CD4-positive, alpha-beta T cell (primary cell): ENCODE data around the gene PKNOX1. TPM values are rescaled to one million over a fixed set of nuclear protein-coding genes. Genes with fewer than 3 reads are reported as not detected.
"Not testable (repeated sequence)": the region's sequence is repeated elsewhere in the genome, so short reads cannot be mapped to it uniquely, and the experiment has no call there.

Experiments used
- ATAC-seq: fragments of 200-7000 bp; cut with Tn5 transposase; one replicate; pipeline ENCODE4 v1.10.0; 2022; ENCODE audit warnings: mild to moderate bottlenecking; ENCODE audit not compliant: poor library complexity
- CTCF ChIA-PET: fragments of 350-600 bp; sonication (Branson Sonifier 250); formaldehyde crosslinking; loops from one replicate; lab custom pipeline; 2021; ENCODE audit warnings: antibody characterized with exemption, inconsistent platforms; lab: Charles Lee
- POLR2A ChIA-PET: fragments of 350-600 bp; sonication (Branson Sonifier 250); formaldehyde crosslinking; loops from one replicate; lab custom pipeline; 2021; ENCODE audit warnings: antibody characterized with exemption, inconsistent platforms; lab: Charles Lee
- DNase-seq, 14 experiments: peaks; one replicate each; pipeline ENCODE4 v3.0.0-alpha.2; 2013 to 2020; ENCODE audit warnings: mixed read lengths in 2 of 14
- H3K27ac ChIP-seq, 2 donors: one replicate each; pipeline versions ENCODE4 v1.5.1 to v1.7.0; 2013; ENCODE audit warnings: low read length in 2 of 2, low read depth in 1 of 2, mild to moderate bottlenecking in 1 of 2
- H3K27me3 ChIP-seq, 2 experiments: 1 replicate in 1 of 2; 2 replicates in 1 of 2; pipeline versions ENCODE4 v1.6.1 to v1.7.0; 2013; ENCODE audit warnings: low read length in 2 of 2, control low read depth in 1 of 2, mild to moderate bottlenecking in 1 of 2, moderate library complexity in 1 of 2; ENCODE audit not compliant: insufficient read depth in 2 of 2, control insufficient read depth in 1 of 2
- H3K36me3 ChIP-seq: one replicate; pipeline ENCODE4 v1.6.1; 2013; ENCODE audit warnings: low read length, control low read depth; ENCODE audit not compliant: insufficient read depth
- H3K4me1 ChIP-seq: one replicate; pipeline ENCODE4 v1.6.1; 2013; ENCODE audit warnings: low read length, control low read depth; ENCODE audit not compliant: insufficient read depth
- H3K4me3 ChIP-seq: one replicate; pipeline ENCODE4 v1.5.1; 2013; ENCODE audit warnings: mild to moderate bottlenecking, low read length, moderate library complexity
- H3K9me3 ChIP-seq, 2 experiments: 1 replicate in 1 of 2; 2 replicates in 1 of 2; pipeline versions ENCODE4 v1.6.1 to v1.7.0; 2013; ENCODE audit warnings: low read length in 2 of 2, mild to moderate bottlenecking in 2 of 2, control low read depth in 1 of 2, moderate library complexity in 1 of 2; ENCODE audit not compliant: control insufficient read depth in 1 of 2, insufficient read depth in 1 of 2
- H3K27ac Mint-ChIP-seq: one replicate; pipeline ENCODE4 v1.8.0; 2020; ENCODE audit warnings: mixed read lengths
- H3K27me3 Mint-ChIP-seq: one replicate; pipeline ENCODE4 v1.8.0; 2021; ENCODE audit warnings: mixed read lengths
- H3K36me3 Mint-ChIP-seq: one replicate; pipeline ENCODE4 v1.8.0; 2021; ENCODE audit warnings: low read depth, mixed read lengths
- H3K4me1 Mint-ChIP-seq: one replicate; pipeline ENCODE4 v1.8.0; 2021; ENCODE audit warnings: low read depth, mixed read lengths
- H3K4me3 Mint-ChIP-seq: one replicate; pipeline ENCODE4 v1.8.0; 2020; ENCODE audit warnings: mild to moderate bottlenecking, mixed read lengths
- H3K9me3 Mint-ChIP-seq: one replicate; pipeline ENCODE4 v1.8.0; 2020; ENCODE audit warnings: mixed read lengths
- CTCF ChIP-seq: fragments of 200-600 bp; IDR thresholded peaks from one replicate; pipeline ENCODE4 v1.8.0; 2022; ENCODE audit warnings: antibody characterized with exemption, mild to moderate bottlenecking
- intact Hi-C, 2 experiments: fragments of 100-400 bp; cut with DNase I in 1 of 2; cut with micrococcal nuclease in 1 of 2; formaldehyde crosslinking; loops; one replicate each; pipeline versions ENCODE4 v1.15.1 to v1.9.0; 2023 to 2025; cut with DNase I, micrococcal nuclease
- polyA plus RNA-seq, 2 donors: library from polyadenylated mRNA; unstranded; fragments of 120-200 nt; gene quantifications; one replicate each; pipeline ENCODE4 v1.2.1, GENCODE V29; 2013
- total RNA-seq, 174 experiments: library from RNA in 2 of 174; stranded (reverse) in 2 of 174; gene quantifications; one replicate each; pipeline ENCODE4 v1.2.3 and lab custom pipeline; 2021 to 2026

Gene PKNOX1
- total RNA-seq (10 to 100 TPM; 10.3 TPM), total RNA-seq (lab: John Stamatoyannopoulos, UW) (10.9 to 81.6 (median 27.5) reads per million in 172 experiments)
- 8.2 TPM for polyA plus RNA-seq (2013, experiment 1 of 2)
- polyA plus RNA-seq (2013, experiment 2 of 2) = 9.8 TPM

- no peaks in the 10 kb centered on the region for H3K9me3 Mint-ChIP-seq
- peak within 1 kb of the TSS; percentile 98 for H3K4me3 Mint-ChIP-seq
- Histone ChIP-seq H3K4me1 (peaks cover 19% of the 10 kb centered on the region), H3K27ac (peak within 1 kb of the TSS; percentile 88 to 91), H3K36me3 (no peaks in the 10 kb centered on the region), H3K4me3 (peak within 1 kb of the TSS; percentile 86), H3K27me3 (no peaks in the 10 kb centered on the region), H3K9me3 (no peaks in the 10 kb centered on the region)
- DNase-seq (peak; percentile 97 to 100 (median 99)), ATAC-seq (peak; percentile 83)
- H3K36me3 Mint-ChIP-seq = peaks cover 28% of the 10 kb centered on the region
- H3K27me3 Mint-ChIP-seq = no peaks in the 10 kb centered on the region
- H3K4me1 Mint-ChIP-seq = peaks cover 34% of the 10 kb centered on the region
- intact Hi-C loops = loop anchor here (1.0 to 5.0 kb wide), 5 partner anchors 49 to 1843 kb away; partner anchors contain the start of genes WDR4 (in 2 of the 2), ERVH48-1 (in 1 of the 2), NDUFV3 (in 1 of the 2) and SUMO3 (in 1 of the 2)
- peak within 1 kb of the TSS; percentile 97 for H3K27ac Mint-ChIP-seq
- CTCF ChIA-PET = interaction anchor here (1.0 kb wide), 1 partner anchor 81 kb away, joined by 4 read pairs; the partner anchor contains the start of gene NDUFV3
- POLR2A ChIA-PET = interaction anchor here (0.6 to 1.3 kb wide), 24 partner anchors 9 to 1827 kb away, joined by 3 to 27 read pairs (median 3); partner anchors contain the start of genes ERVH48-1, HSF2BP, NDUFV3 and RRP1
- TF ChIP-seq CTCF = peak; percentile 27
Measured at GRCh38 chr21:42973991-42974831, at the start of gene PKNOX1. Gene PKNOX1, plus strand, starts transcription at chr21:42974562. Its CDS starts 29,820 bp downstream, at chr21:43004382.

GRCh38 chr21:42925114-42925926 is 49.0 kb upstream of the PKNOX1 start, which contains the start of gene ERVH48-1:
Gene ERVH48-1, minus strand, starts transcription at chr21:42925630. Its CDS starts 6,624 bp downstream, at chr21:42919006.
- no peaks in the 10 kb centered on the region for H3K36me3 Mint-ChIP-seq
- Histone ChIP-seq H3K9me3 (no peaks in the 10 kb centered on the region), H3K27me3 (no peaks in the 10 kb centered on the region), H3K27ac (no peak within 1 kb of the TSS), H3K36me3 (no peaks in the 10 kb centered on the region), H3K4me3 (no peak within 1 kb of the TSS), H3K4me1 (peaks cover 18% of the 10 kb centered on the region)
- DNase-seq = peak in 8 of 14 experiments; percentile 2 to 69 (median 38)
- ChIA-PET POLR2A (interaction anchor here (0.8 kb wide), 1 partner anchor 49 kb away, joined by 5 read pairs; the partner anchor contains the start of gene PKNOX1), CTCF (no interaction called here)
- peak within 1 kb of the TSS; percentile 88 for H3K27ac Mint-ChIP-seq
- H3K27me3 Mint-ChIP-seq = no peaks in the 10 kb centered on the region
- ATAC-seq = peak; percentile 85
- intact Hi-C loops = loop anchor here in 1 of 2 experiments (2.0 kb wide), 1 partner anchor 47 kb away; no protein-coding TSS in a partner anchor
- no peaks in the 10 kb centered on the region for H3K9me3 Mint-ChIP-seq
- no peak for TF ChIP-seq CTCF
- H3K4me1 Mint-ChIP-seq = peaks cover 22% of the 10 kb centered on the region
- no peak within 1 kb of the TSS for H3K4me3 Mint-ChIP-seq

GRCh38 chr21:42927474-42928200 is 46.7 kb upstream of the PKNOX1 start:
- peaks cover 18% of the 10 kb centered on the region for H3K4me1 ChIP-seq
- H3K27me3 ChIP-seq, H3K27ac ChIP-seq, H3K27ac Mint-ChIP-seq, H3K9me3 ChIP-seq, H3K36me3 Mint-ChIP-seq, H3K36me3 ChIP-seq, H3K9me3 Mint-ChIP-seq, intact Hi-C loops, DNase-seq, H3K27me3 Mint-ChIP-seq, H3K4me3 Mint-ChIP-seq, POLR2A ChIA-PET, H3K4me3 ChIP-seq, CTCF ChIA-PET, ATAC-seq: not testable (repeated sequence)
- H3K4me1 Mint-ChIP-seq = peaks cover 22% of the 10 kb centered on the region
